HepG2 (cell line): Measurements from ENCODE around the gene IQCN. TPM values are rescaled to one million over a fixed set of nuclear protein-coding genes. Genes with fewer than 3 reads are reported as not detected.

ENCODE experiments used
- CEBPZ ChIP-seq: IDR thresholded peaks from 2 replicates; pipeline ENCODE4 v1.6.1; 2012; ENCODE audit warnings: low read length, improper control_type of control experiment
- ESRRA ChIP-seq: sonication (generic); formaldehyde crosslinking; IDR thresholded peaks from 2 replicates; pipeline ENCODE4 v1.5.1; 2020; ENCODE audit warnings: mild to moderate bottlenecking, low read depth, missing genetic modification reagents
- RNF219 ChIP-seq: sonication (generic); formaldehyde crosslinking; IDR thresholded peaks from 2 replicates; pipeline ENCODE4 v1.5.0; 2020; ENCODE audit warnings: mild to moderate bottlenecking, missing genetic modification reagents
- TAF1 ChIP-seq: sonication (generic); formaldehyde crosslinking; IDR thresholded peaks from 2 replicates; pipeline ENCODE4 v1.4.0; 2020; ENCODE audit warnings: missing genetic modification reagents
- ZNF10 ChIP-seq: sonication (generic); formaldehyde crosslinking; IDR thresholded peaks from 2 replicates; pipeline ENCODE4 v1.4.0; 2020; ENCODE audit warnings: mild to moderate bottlenecking, low read depth, missing genetic modification reagents, borderline replicate concordance
- ZNF281 ChIP-seq: sonication (generic); formaldehyde crosslinking; IDR thresholded peaks from 2 replicates; pipeline ENCODE4 v1.4.0; 2020; ENCODE audit warnings: missing genetic modification reagents, borderline replicate concordance
- ZNF282 ChIP-seq: fragments of 450-650 bp; IDR thresholded peaks from 2 replicates; pipeline ENCODE4 v1.6.1; 2018; ENCODE audit not compliant: partially characterized antibody
- ZNF577 ChIP-seq: sonication (generic); formaldehyde crosslinking; IDR thresholded peaks from 2 replicates; pipeline ENCODE4 v1.4.0; 2020; ENCODE audit warnings: mild to moderate bottlenecking, low read depth, missing genetic modification reagents, borderline replicate concordance
- ZSCAN12 ChIP-seq: sonication (generic); formaldehyde crosslinking; IDR thresholded peaks from 2 replicates; pipeline ENCODE4 v1.9.0; 2021; ENCODE audit warnings: mild to moderate bottlenecking, missing genetic modification reagents
- polyA plus RNA-seq, 8 experiments: library from polyadenylated mRNA; depleted of rRNA in 3 of 8; stranded (reverse) in 7 of 8; unstranded in 1 of 8; fragments of >200 nt; fragmentation: Illumina TruSeq in 4 of 8; extraction: Trizol in 4 of 8; gene quantifications; 2 replicates each; pipeline versions ENCODE4 v1.2.1 to v1.2.3, GENCODE V29; 2011 to 2016; ENCODE audit warnings: low read depth in 4 of 8, missing spikeins in 1 of 8, mixed read lengths in 1 of 8; ENCODE audit not compliant: insufficient read depth in 1 of 8
- total RNA-seq, 5 experiments: library from RNA; depleted of rRNA; stranded (reverse); fragments of >200 nt; fragmentation: Illumina TruSeq; extraction: Trizol; gene quantifications; 2 replicates each; pipeline ENCODE4 v1.2.3, GENCODE V29; 2016; ENCODE audit warnings: low read depth in 1 of 5

Gene IQCN
- total and polyA plus RNA-seq, 2 of the 13 experiments (the other 11 are each of a cell fraction or from before 2014, with no cell fraction given), result 0.04 to 0.18 TPM

- TF ChIP-seq ZNF281 (CRISPR knock-in tag) (no peak), TAF1 (CRISPR knock-in tag) (no peak), ZNF10 (CRISPR knock-in tag) (no peak), ESRRA (CRISPR knock-in tag) (no peak), CEBPZ (no peak), ZSCAN12 (CRISPR knock-in tag) (no peak), RNF219 (CRISPR knock-in tag) (no peak), ZNF282 (no peak), ZNF577 (CRISPR knock-in tag) (no peak)
These were observed 20.8 kb upstream of the IQCN start (continued) for GRCh38 chr19:18295034-18295451.
